Thoracic aorta (tissue), 2 donors: ENCODE data around the gene GLOD4. TPM values are rescaled to one million over a fixed set of nuclear protein-coding genes. Genes with fewer than 3 reads are reported as not detected.

Experiments
- ATAC-seq: fragments of 150-250 bp; one replicate; pipeline ENCODE4 v1.8.0; 2017; ENCODE audit warnings: low read depth; ENCODE audit not compliant: insufficient number of reproducible peaks, low FRiP score
- DNase-seq: peaks from one replicate; pipeline ENCODE4 v3.0.0-alpha.2; 2020; ENCODE audit warnings: low spot score
- H3K27ac ChIP-seq, 2 donors: fragments of 200-600 bp; sonication (generic); 1 replicate in 1 of 2; 2 replicates in 1 of 2; pipeline ENCODE4 v1.5.1; 2016; ENCODE audit warnings: mild to moderate bottlenecking in 2 of 2, moderate library complexity in 2 of 2
- H3K27me3 ChIP-seq: fragments of 200-600 bp; sonication (generic); replicated peaks from 2 replicates; pipeline ENCODE4 v1.6.0; 2016; ENCODE audit warnings: mild to moderate bottlenecking; ENCODE audit not compliant: insufficient read depth
- H3K36me3 ChIP-seq: fragments of 200-600 bp; sonication (generic); one replicate; pipeline ENCODE4 v1.5.1; 2016
- H3K4me1 ChIP-seq, 2 donors: fragments of 200-600 bp; sonication (generic); 1 replicate in 1 of 2; 2 replicates in 1 of 2; pipeline versions ENCODE4 v1.5.1 to v1.6.0; 2016; ENCODE audit warnings: low read depth in 2 of 2, mild to moderate bottlenecking in 1 of 2; ENCODE audit not compliant: control insufficient read depth in 1 of 2
- H3K4me3 ChIP-seq: fragments of 200-600 bp; sonication (generic); 2 replicates; pipeline ENCODE4 v1.5.1; 2016; ENCODE audit warnings: mild to moderate bottlenecking
- H3K9me3 ChIP-seq: fragments of 200-600 bp; sonication (generic); 2 replicates; pipeline ENCODE4 v1.5.1; 2016
- total RNA-seq, 2 donors: library from RNA; depleted of rRNA; stranded (reverse); fragments of >200 nt; gene quantifications; one replicate each; pipeline versions ENCODE4 v1.1.0 to v1.2.3, GENCODE V29; 2016
- TF ChIP-seq, protein P1 (sequence below): fragments of 200-600 bp; sonication (generic); IDR thresholded peaks from one replicate; pipeline ENCODE4 v1.5.1; 2019; ENCODE audit warnings: antibody characterized with exemption

The GLOD4 gene
- total RNA-seq, 2 donors from 2014 or later, result 28.7 to 47.4 TPM

DNA sequence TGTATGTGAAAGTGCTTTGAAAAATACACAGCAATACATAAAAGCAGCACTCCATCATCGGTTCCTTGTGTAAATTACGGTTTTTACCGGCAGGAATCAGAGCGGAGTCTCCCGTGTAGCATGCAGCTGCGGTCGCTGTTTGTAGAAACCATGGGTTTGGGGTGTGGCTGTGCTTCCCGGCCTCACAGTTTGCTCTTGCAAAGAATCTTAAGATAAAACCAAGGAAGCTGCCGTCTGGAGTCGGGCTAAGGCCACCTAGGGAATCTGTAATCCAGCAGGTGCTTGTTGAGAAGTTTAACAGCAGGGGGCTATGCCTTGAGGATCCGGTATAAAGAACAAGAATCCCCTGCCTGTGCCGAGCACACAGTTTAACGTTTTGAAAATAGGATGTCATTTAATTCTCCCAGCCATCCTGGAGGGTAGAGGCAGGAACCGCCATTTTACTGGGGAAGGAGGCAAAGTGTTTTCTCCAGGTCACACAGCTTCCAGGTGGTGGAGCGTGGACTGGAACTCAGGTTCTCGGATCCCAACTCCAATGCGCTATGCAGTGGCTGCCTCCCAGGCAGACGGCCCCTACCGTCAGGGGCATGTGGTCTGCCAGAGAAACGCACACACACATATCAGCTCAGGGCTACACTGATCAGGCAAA is 55.7 kb downstream of the GLOD4 start:
- no peak overlapping the region for H3K4me3 ChIP-seq
- H3K27me3 ChIP-seq, result no peaks in the 10 kb centered on the region
- no peaks in the 10 kb centered on the region for H3K36me3 ChIP-seq
- ATAC-seq, result no peak
- no peaks in the 10 kb centered on the region for H3K9me3 ChIP-seq
- H3K27ac ChIP-seq, result no peak overlapping the region
- DNase-seq, result no peak
- TF ChIP-seq, protein P1, sequence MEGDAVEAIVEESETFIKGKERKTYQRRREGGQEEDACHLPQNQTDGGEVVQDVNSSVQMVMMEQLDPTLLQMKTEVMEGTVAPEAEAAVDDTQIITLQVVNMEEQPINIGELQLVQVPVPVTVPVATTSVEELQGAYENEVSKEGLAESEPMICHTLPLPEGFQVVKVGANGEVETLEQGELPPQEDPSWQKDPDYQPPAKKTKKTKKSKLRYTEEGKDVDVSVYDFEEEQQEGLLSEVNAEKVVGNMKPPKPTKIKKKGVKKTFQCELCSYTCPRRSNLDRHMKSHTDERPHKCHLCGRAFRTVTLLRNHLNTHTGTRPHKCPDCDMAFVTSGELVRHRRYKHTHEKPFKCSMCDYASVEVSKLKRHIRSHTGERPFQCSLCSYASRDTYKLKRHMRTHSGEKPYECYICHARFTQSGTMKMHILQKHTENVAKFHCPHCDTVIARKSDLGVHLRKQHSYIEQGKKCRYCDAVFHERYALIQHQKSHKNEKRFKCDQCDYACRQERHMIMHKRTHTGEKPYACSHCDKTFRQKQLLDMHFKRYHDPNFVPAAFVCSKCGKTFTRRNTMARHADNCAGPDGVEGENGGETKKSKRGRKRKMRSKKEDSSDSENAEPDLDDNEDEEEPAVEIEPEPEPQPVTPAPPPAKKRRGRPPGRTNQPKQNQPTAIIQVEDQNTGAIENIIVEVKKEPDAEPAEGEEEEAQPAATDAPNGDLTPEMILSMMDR, result no peak
- peaks cover 0 to 3% of the 10 kb centered on the region in 2 donors for H3K4me1 ChIP-seq

DNA sequence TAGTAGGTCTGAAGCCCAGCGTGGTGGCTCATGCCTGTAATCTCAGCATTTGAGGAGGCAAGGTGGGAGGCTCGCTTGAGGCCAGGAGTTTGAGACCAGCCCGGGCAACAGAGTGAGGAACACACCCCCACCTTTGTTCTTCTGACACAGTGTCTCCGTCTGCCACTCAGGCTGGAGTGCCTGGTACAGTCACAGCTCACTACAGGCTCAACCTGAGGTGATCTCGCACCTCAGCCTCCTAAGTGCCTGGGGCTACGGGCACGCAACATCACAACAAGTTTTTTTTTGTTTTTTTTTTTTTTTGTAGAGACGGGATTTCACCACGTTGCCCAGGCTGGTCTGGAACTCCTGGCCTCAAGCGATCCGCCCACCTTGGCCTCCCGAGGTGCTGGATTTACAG is 56.3 kb downstream of the GLOD4 start:
- Histone ChIP-seq H3K4me3 (no peak overlapping the region), H3K4me1 (no peaks in the 10 kb centered on the region), H3K9me3 (no peaks in the 10 kb centered on the region), H3K27ac (no peak overlapping the region), H3K27me3 (no peaks in the 10 kb centered on the region), H3K36me3 (no peaks in the 10 kb centered on the region)
- no peak for ATAC-seq
- DNase-seq, result no peak
- TF ChIP-seq, protein P1, result no peak

DNA sequence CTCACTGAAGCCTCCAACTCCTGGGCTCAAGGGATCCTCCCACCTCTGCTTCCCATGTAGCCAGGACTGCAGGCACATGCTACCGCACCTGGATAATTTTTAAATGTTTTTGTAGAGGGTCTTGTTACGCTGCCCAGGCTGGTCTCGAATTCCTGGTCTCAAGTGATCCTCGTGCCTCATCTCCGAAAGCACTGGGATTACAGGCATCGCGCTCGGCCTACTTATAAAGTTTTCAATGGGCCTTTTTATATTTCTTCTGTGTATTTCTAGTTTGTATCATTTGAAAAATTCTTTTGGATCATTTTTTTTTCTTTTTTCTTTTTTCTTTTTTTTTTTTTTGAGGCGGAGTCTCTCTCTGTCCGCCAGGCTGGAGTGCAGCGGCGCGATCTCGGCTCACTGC is 57.0 kb downstream of the GLOD4 start:
- Histone ChIP-seq H3K4me1 (no peaks in the 10 kb centered on the region), H3K36me3 (no peaks in the 10 kb centered on the region), H3K9me3 (no peaks in the 10 kb centered on the region), H3K4me3 (no peak overlapping the region), H3K27me3 (no peaks in the 10 kb centered on the region), H3K27ac (no peak overlapping the region)
- ATAC-seq (no peak), DNase-seq (no peak)
- TF ChIP-seq, protein P1, result no peak

DNA sequence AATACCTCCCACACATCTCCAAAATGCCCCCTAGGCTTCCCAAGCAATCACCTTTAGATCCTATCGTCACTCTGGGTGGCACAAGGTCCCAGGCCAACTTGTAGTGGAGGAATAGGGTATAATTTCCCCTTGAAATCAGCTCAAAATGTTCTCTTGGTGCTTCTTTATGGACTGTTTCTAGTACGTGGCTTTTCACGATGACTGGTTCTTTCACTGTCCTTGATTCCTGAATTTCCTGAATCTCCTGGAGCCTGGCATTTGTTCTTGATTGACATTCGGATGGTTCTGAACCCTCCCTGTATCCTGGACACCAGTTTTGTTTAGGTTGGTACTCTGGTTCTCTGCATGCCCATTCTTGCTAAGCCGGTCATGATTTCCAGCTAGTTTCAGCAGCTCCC is 60.5 kb downstream of the GLOD4 start:
- H3K36me3 ChIP-seq, result no peaks in the 10 kb centered on the region
- H3K27me3 ChIP-seq, result no peaks in the 10 kb centered on the region
- H3K27ac ChIP-seq, result no peak overlapping the region
- TF ChIP-seq, protein P1, result no peak
- H3K9me3 ChIP-seq, result no peaks in the 10 kb centered on the region
- DNase-seq (no peak), ATAC-seq (no peak)
- H3K4me1 ChIP-seq, result no peaks in the 10 kb centered on the region
- H3K4me3 ChIP-seq, result no peak overlapping the region

DNA sequence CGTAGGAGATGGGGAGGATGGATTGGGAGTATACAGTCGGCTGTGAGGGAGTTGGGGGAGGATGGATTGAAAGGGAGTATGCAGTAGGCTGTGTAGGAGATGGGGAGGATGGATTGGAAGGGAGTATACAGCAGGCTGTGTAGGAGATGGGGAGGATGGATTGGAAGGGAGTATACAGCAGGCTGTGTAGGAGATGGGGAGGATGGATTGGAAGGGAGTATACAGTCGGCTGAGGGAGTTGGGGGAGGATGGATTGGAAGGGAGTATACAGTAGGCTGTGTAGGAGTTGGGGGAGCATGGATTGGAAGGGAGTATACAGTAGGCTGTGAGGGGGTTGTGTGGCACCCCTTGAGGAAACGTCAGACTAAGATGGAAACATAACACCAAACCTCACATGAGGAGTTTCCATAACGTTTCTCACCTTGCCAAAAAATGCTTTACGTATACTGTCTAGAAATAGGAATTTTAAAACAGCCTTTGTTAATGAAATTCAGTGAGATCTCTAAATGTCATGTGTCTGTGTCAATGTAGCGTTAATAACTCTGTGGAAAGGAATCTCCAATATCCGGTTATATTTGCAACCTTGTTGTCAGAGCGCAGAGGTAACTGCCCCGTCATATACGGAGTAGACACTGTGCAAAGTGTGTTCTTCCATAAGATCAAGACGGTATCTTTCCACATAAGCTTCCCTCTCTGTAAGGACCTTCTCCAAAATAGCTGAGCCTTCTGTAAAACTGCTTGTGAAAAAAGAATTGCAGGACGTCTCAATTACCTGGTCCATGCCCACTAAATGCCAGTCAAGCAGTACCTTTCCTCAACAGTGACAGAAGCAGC is 61.2 kb downstream of the GLOD4 start:
- no peak for ATAC-seq
- no peak overlapping the region for H3K27ac ChIP-seq
- no peaks in the 10 kb centered on the region for H3K36me3 ChIP-seq
- H3K4me3 ChIP-seq, result no peak overlapping the region
- TF ChIP-seq, protein P1, result no peak
- H3K27me3 ChIP-seq, result no peaks in the 10 kb centered on the region
- H3K4me1 ChIP-seq, result no peaks in the 10 kb centered on the region
- H3K9me3 ChIP-seq, result no peaks in the 10 kb centered on the region
- no peak for DNase-seq
